ENCODE data around the gene XRCC5.

The XRCC5 gene

DNA sequence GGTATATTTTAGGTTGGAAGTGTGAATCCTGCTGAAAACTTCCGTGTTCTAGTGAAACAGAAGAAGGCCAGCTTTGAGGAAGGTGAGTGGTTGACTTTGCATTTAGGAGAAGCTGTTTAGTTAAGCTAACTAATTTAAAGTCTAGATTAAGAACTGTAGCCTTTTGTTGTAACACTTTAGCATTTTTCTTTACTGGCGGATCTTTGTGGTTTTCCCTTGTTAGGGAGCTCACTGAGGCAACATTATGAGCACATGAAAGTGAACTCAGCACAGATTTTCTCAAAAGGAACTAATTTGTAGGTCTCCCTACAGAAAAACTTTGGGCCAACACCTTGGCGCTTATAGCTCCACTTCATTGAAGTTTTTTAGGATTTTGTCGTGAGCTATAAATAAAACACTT lies 52.8 kb downstream of the XRCC5 start:
- DNase-seq: no peak

DNA sequence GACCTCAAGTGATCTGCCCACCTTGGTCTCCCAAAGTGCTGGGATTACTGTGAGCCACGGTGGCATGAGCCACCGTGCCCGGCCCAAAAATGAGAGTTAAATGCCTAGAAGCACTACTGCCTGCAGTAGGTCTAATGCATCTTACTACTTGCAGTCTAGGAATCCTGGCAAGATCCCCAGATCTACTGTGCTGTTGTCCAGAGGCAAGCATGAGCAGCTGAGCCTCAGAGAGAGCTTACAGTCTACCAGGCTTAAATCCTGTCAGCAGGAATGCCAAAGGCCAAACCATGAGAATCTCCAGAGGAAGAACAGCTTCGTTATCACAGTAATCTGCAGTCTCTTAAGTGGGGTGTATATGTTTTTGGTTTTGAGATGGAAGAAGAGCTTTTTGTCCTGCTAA lies 54.4 kb downstream of the XRCC5 start:
- no peak for DNase-seq

DNA sequence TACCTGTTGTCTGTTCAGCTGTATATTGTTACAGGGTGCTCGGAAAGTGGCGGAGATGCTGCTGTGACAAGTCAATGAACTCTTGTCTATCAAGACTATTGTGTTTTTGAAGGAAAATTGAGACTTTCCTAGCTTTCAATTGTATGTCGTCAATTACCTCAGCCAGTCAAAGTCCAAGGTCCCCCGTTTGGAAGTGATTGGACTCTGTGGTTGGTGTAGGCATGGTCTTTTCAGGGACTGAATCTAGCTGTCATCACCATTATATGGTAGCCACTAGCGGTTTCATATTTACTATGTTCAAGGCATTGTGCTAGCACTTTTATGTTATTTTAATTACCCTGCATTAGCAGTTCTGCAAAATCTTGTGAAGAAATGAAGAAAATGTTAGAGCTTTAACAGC lies 54.9 kb downstream of the XRCC5 start:
- no peak for DNase-seq

DNA sequence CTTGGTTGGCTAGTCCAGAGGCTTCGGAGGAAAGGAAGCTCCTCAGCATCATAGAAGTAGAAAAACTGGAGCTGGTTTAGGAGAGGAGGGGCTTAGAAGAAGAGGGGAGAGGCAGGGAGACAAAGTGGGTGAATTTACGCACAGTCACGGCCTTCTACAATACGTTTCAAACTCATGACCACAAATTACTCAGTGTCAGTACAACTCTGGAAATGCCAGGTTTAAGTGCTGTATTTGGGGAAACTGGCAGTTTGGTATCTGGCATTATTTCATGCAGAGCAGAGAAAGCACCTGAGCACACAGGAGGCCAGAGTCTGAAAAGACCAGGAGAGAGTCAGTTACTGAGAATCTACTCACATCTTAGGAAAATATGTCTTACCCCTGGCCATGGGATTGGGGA lies 55.4 kb downstream of the XRCC5 start:
- no peak for DNase-seq

DNA sequence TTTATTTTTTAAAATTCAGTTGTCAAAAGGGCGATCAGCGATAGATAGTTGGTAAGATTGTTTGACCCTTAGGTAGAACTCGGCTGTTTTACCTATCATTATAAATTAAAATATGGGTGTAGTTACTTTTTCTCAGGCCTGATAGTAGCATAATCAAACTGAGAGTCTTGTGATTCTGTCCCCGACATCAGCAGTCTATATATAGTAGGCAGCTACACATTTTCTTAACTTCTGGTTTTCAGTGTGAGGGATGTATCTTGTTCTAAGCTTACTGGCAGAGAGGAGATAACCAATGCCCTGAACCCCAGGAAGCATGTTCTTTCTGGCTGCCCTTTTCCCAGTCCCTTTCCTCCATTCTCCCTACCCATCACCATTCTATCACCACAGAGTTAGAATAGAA lies 56.6 kb downstream of the XRCC5 start:
- no peak for DNase-seq

DNA sequence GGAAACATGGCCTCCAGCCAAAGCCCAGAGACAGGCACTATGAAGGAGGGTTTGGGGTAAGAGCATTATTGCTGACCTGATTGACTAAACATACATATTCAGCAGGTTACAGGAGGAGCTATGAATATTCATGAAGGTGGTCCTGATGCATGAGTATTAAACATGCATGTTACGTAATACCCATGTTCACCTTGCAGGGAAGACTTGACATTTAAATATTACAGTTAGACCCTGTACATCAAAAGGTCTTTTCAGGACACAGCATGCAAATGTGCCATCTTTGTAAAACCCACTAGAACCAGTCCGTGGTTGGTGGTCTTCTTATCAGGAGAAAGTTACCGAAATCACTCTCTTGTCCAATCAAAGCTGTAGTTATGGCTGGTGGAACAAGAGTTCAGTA lies 59.9 kb downstream of the XRCC5 start:
- DNase-seq: no peak

DNA sequence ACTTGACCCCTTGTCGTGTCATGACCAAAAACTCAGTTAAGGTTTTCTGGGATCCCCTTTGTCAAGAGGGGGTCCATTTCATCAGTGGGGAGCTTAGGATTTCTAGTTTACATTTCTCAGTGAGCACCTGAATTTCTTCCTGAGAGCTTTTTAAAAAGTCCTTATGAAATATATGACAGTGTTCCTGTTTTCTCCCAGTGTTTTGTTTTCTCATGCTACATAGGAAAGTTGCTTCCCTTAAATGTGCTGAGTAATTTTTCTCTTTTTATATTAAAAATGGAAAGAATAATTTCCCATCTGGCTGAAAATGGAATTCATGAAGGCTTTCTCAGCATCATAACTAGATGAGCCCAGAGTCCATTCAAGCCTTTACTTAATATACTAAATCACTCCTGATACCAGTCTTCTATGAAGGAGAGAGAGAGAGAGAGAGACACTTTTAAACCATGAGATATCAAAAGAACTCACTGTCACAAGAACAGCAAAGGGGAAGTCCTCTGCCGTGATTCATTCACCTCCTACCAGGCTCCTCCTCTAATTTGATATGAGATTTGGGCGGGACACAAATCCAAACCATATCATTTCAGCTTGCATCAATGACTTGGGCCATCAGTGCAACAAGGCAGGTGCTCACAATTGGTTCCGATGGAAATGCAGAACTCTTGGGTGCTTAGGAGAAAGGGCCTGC lies 61.1 kb downstream of the XRCC5 start:
- no peak for DNase-seq

DNA sequence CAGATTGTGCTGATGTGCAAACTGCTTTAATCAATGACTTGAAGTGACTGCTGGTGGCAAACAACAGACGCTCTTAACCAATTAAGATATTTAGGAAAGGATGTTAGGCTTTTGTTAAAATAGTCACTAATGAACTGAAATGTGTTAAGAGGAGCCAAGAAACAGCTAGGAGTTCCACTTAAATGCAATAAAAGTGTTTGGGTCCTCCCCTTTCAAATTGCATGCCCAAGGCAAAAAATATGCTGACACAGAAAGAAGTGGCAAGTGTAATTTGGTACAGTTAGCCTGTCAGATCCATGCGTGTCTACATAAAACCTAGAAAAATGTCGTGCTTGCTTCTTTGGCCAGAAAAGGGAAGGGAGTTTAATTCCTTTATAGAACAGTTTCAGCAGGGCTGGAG lies 61.9 kb downstream of the XRCC5 start:
- DNase-seq: no peak

DNA sequence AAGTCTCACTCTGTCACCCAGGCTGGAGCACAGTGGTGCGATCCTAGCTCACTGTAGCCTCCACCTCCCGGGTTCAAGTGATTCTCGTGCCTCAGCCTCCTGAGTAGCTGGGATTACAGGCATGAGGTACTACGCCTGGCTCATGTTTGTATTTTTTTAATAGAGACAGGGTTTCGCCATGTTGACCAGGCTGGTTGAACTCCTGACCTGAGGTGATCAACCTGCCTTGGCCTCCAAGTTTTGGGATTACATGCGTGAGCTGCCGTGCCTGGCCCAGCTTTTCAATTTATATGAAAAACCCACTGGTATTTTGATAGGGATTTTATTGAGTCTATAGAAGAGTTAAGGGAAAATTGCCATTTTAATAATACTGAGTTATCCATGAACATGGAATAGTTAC lies 63.3 kb downstream of the XRCC5 start:
- DNase-seq: no peak

DNA sequence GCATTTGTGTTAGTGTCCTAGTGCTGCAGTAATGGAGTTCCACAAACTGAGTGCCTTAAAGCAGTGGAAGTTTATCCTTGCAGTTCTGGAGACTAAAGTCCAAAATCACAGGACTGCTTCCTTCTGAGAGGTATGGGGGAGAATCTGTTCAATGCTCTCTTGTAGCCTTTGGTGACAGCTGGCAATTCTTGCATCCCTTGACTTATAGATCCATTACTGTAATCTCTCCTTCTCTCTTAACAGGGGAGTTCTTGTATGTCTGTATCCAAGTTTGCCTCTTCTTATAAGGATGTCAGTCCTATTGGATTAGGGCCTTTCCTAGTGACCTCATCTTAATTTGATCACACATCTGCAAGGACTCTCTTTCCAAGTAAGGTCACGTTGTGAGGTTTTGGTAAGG lies 69.9 kb downstream of the XRCC5 start:
- DNase-seq: no peak

DNA sequence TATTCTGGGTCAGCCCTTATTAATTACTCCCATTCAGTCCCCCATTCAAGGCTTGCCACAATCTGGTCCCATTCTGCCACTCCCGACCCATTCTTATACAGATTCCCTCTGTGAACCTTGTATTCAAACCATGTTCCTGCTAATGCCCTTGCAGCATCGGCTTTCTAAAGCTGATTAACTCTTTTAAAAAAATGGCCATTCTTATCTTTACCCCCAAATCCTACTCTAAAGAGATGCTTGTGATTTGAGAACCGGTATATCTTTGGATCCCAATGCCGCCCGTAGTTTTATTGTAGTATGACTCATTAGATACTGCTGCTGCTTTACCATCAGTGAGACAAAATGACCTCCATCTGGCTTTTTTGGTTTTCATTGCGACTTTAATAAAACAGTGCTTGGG lies 72.2 kb downstream of the XRCC5 start:
- DNase-seq: no peak

DNA sequence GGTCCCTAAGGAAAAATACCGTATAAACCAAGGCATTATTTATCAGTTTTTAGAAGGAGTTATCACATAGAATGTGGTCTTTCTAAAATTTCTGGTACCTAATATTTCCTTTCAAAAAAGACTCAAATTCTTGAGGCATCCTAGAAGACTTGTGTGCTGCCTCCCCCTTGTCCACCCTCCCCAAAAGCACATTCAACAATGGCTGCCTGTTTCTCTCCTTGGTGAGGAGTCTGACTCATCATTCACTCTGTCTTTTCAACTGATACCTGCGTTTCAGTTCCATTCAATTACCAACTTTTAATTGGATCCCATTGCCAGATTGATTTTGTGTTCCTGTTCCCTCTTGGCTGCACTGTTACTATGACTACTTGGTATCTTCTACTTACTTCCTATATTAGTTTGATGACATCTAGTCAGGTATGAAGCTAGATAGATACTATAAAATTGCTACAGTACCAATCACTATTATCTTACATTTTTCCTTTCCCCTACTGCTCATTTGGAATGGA lies 72.9 kb downstream of the XRCC5 start:
- DNase-seq: no peak

DNA sequence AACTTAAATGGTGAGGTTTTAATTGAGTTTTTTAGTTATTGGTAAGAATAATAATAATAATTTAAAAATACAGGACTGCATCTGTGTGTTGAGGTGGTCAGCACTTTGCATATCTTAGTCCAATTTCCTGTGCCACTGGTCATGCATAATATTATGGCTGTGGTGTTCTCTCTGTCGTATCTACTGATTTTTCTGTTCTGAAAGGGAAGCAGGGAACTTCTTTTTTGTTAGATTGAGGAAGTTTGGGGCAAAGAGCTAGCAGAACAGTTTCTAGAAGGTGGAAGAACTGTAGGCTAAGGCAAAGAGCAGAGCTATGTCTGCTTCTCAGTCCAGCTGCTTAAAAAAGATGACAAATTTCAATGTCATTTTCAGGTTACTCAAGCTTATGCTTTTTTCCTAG lies 74.3 kb downstream of the XRCC5 start:
- no peak for DNase-seq

DNA sequence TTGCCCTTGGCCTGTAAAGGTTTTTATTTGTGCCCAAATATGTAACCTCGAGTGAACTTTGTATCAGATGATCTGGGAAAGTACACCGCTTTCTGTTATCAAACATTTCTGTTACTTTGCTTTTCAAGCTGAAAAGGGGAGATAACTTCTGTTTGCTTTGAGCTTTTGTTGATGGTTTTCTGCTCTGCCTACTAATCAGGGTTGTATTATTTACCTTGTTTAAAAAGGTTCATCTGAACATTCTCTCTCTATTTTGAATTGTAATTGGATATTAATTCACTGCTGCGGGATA lies 79.4 kb downstream of the XRCC5 start:
- no peak for DNase-seq

DNA sequence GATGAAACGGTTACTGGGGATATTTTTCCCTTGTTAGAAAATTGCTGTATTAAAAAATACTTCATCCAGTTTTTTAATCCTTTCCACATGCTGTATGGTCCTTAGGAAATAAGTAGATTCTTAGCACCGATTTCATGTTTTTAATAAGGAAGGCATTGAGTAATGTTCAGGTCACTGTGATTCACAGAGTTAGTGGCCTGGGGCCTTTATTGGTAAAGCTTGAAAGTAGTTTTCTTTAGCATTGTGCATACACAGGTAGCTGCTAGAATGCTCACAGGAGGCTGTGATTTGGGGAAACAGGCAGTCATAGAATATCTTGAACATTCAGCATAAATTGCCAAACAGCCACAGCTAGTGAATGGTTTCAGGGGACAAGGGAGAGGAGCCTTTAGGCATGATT lies 79.8 kb downstream of the XRCC5 start:
- DNase-seq: no peak

DNA sequence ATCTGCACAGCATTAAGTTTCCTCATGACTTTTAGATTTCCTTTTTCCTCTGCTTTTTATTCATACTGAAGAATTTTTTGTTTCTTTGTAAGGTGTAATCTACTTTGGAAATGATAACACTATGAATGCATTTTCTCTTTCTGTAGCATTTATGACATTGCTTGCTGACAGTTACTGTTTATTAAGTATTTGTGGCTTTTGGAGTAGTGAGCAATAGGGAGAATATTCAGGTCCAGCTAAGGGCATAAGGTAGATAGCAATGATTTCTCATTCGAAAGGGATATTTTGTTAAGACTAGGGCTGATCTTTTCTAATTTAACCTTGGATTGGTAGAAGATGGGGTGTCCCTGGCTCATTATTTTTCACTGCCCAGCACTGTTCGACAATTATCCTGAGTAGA lies 80.3 kb downstream of the XRCC5 start:
- DNase-seq: no peak

DNA sequence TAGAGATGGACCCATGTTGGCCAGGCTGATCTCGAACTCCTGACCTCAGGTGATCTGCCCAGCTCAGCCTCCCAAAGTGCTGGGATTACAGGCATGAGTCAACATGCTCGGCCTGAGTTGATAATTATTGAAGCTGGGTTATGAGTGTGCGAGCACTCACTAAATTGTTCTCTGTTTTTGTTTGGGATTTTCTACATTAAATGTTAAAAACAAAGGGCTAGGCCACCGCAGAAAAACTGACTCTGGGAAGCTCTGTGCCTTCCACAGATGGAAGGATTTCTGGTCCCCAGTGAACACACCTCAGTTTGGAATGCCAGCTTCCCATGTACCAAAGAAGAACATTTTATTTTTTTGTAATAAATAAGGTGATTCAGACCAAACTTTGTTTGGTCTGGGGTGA lies 83.0 kb downstream of the XRCC5 start:
- no peak for DNase-seq

DNA sequence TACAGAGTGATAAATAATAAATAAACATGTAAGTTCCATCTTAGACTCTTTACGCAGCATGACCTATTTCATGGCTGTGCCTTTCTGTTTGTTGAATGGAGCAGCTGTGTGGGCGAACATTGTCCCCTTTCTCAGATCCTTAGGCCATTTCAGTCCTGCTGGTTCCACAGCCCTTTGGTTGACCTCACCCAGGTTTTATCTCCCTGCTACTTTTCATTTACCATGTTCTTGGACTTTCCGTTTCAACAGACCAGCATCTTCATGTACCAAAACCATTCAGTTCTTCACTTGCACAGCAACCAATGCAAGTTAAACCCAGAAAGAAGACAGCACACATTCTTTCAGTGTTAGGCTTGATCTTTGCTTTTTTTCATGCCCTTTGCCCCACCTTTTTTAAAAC lies 83.8 kb downstream of the XRCC5 start:
- DNase-seq: no peak

DNA sequence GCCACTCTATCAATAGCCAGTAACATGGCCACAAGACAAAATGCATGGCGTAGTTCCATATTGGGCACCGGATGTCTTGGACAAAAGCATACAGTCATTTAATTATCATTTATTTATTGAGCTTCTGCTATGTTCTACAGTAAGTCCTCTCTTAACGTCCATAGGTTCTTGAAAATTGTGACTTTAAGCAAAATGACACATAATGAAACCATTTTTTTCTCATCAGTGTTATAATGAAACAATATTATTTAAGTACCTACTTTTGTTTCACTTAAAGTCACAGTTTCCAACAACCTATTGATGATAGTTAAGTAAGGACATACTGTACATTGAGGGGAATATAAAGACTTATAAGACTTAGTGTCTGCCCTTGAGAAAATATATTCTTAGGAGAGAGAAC lies 84.9 kb downstream of the XRCC5 start:
- no peak for DNase-seq

DNA sequence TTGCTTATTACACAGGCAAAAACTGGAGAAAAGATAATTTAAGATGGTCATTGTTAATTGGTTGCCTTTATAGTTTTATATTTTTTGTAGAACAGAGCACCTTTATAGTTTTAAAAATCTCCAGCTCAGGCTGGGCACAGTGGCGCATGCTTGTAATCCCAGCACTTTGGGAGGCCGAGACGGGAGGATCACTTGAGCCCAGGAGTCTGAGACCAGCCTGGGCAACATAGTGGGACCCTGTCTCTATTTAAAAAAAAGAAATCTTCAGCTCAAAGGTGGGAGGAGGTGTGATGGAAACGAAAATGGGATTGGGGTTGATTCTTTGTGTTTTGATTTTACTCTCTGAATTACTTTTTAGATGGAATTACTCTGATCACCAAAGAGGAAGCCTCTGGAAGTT lies 85.4 kb downstream of the XRCC5 start:
- DNase-seq: no peak

DNA sequence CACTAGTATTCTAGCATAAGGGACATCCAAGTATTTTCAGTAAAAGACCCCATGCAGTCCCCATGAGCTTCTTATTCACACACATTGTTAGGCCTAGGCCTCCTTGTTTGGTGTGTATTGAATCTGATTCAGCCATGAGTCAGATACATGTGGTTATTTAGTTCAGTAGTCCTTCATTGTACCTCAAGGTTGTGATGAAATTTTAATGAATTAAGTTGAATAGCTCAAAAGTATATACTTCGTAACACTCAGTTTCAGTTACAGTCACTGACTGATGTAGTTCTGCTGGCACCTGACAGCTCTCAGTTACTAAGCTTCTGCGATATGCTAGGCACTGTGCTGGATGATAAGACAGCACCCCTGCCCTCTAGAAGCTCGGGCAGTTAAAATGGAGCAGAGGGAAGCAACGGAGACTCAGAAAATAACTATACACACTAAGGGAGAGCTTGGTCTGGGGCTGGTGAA lies 86.4 kb downstream of the XRCC5 start:
- no peak for DNase-seq

DNA sequence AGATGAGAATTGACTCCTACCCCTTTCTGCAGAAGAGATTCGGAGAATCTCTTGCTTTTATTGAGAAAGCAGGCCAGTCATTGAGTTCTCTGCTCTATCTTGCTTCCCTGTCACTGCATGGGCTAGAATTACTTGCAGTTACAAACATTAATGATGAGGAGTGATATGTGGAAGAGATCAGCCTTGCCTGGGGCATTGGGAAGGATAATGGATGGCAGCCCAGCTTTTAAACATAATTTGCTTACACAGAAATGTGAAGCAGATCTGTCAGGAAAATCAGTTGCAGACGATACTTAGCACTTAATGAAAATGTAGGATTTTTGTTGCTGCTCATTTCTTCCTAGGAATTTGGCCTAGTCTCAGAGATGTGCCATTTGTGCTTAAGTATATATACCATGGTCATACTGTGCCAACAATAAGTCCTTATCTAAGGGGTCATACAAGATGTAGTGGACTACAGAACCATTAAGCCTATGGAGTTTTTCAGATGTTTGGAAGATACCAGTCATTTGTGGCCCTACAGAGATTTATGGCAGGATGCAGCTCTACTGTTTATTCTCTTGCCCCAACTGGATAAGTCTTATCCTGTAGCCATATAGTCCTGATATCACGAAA lies 92.7 kb downstream of the XRCC5 start:
- DNase-seq: no peak

DNA sequence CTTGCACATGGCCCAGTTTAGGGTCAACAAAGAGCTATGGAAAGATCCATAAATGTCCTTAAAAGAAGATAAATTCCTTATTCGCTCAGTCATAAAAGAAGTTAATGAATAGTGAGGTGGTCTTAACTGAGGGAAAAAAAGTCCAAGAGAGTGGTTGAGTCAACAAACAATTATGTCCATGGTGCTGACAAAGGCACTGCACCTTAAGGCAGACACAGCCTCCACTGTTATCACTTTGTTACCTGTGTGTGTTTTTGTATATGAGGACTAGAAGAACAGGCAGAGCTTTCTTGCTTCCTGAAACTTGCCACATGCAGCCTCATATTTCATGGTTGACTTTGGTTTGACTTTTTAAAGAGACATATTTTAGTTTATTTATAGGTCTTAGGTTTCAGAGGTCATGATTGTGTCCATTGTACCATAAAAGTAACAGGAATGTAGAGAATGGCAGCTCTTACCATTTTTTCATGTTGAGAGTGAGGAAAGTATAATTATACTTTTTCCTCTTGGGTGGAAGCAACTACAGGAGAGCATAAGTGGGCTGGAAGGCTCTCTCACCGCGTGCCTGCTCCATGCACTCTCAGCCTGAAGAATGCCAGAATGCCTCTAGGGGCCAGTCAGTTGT lies 93.6 kb downstream of the XRCC5 start:
- no peak for DNase-seq

DNA sequence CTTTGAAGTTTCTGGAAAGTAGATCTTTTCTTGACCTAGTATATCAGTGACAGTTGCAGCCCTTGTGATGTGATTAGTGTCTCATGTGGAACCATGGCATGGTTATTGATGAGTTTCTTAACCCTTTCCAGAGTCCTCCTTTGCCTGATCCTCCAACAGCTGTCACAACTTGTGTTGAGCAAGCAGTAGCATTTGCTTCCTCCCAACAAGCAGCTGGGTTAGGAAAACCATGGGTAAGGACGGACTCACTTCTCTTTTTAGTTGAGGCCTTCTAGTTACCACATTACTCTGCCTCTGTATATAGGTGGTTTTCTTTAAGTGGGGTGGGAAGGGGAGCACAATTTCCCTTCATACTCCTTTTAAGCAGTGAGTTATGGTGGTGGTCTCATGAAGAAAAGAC lies 96.3 kb downstream of the XRCC5 start:
- no peak for DNase-seq

All from CD4-positive, alpha-beta T cell treated with Interferon gamma for 1 hour (primary cell).